GM19372 (cell line): ENCODE data around the gene CEACAM5.

Source experiments
- ATAC-seq: cut with Tn5 transposase; IDR thresholded peaks from one replicate; pipeline ENCODE4 v1.9.1; 2021; ENCODE audit warnings: mild to moderate bottlenecking, low read depth, moderate library complexity; ENCODE audit not compliant: unreplicated experiment

The CEACAM5 gene

DNA sequence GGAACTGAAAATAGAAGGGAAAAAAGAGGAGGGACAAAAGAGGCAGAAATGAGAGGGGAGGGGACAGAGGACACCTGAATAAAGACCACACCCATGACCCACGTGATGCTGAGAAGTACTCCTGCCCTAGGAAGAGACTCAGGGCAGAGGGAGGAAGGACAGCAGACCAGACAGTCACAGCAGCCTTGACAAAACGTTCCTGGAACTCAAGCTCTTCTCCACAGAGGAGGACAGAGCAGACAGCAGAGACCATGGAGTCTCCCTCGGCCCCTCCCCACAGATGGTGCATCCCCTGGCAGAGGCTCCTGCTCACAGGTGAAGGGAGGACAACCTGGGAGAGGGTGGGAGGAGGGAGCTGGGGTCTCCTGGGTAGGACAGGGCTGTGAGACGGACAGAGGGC, at the start of gene CEACAM5:
Gene CEACAM5 (plus strand): TSS at position 146 of the 400 bp plus-strand sequence. CDS start 106 bp downstream, at position 252.
- no peak for ATAC-seq

DNA sequence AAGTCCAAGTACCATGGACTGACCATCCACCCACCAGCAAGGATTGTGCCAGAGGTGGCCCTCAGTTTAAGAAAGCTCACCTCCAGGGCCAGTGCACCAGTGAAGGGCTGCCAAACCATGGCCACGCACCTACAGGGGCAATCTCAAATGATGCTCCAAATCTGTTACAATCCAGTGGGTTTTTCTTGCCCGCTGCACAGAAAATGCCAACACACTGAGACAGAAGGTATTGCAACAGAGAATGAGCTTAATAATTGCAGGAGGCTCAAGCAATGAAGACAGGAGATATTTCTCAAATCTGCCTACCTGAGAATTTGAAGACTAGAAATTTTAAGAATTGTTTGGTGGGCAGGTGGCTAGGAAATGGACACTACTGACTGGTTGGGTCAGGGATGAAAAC, 42.4 kb upstream of the CEACAM5 start:
- no peak for ATAC-seq

DNA sequence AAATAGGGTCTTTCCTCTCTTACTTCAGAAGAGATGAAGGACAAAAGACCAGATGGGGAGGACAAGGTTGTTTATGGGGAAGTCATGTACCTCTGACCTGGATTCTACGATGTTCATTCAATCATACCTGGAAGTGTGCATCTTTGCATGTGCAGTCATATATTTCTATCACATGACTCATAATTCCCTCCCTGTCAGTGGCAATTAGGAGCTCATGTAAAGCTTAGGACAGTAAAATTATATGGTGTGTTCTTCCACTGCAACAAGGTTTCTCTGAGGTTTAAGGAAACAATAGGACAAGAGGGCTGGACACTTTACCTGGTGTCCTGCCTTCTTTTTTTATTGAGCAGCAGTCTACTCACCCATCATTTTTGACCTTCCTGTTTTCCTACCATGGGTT, 40.1 kb upstream of the CEACAM5 start:
- ATAC-seq: no peak

DNA sequence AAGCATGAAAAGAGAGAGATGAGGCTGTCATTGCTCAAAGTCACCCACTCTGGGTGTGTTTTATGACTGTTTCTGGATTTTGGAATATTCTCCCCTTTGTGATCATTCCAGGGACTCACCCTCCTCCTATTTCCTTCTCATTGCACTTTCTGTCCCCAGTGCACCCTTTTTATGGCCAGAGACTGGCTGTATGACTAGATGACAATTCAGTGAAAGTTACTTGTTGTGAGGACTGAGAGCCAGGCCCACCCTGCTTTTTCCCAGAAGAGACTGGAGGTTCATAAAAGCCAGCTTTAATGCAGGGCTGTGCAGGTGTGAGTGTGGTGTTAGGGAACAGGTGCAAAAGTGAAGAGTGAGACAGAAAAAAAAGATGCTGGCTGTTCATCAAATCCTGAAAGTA, 37.7 kb upstream of the CEACAM5 start:
- no peak for ATAC-seq

DNA sequence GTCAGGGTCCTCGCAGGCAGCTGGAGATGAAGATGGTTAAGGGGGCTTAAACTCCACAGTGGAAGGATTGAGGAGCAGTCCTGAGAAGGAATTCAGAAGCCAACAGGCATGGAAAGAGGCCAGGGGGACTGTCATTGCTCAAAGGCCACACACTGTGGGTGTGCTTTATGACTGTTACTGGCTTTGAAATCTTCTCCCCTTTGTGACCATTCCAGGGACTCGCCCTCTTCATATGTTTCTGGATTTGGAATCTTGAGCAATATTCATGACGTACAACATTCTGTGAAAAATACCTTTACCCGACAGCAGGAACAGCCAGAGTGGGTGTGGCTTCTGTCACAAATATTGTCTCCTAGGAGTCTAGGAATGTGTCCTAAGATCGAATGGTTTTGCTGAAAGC, 36.9 kb upstream of the CEACAM5 start:
- no peak for ATAC-seq

DNA sequence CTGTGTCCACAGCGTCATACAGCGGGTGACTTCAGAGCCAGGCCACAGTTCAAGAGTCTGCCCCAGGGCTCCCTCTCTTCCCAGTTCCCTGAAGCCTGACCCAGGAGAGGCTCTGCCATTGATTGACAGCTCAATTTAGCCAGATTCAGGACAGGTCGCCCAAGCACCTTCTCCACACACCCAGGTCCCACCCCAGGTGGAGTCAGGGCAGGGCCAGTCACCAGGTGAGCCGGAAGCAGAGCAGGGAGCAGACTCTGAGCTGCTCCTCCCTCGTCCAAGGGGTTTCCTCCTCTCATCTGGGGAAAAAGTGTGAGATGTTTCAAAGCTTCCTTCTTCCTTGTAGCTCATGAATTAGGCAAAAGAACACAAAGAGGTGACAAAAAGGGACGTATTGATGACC, 26.0 kb upstream of the CEACAM5 start:
- no peak for ATAC-seq

DNA sequence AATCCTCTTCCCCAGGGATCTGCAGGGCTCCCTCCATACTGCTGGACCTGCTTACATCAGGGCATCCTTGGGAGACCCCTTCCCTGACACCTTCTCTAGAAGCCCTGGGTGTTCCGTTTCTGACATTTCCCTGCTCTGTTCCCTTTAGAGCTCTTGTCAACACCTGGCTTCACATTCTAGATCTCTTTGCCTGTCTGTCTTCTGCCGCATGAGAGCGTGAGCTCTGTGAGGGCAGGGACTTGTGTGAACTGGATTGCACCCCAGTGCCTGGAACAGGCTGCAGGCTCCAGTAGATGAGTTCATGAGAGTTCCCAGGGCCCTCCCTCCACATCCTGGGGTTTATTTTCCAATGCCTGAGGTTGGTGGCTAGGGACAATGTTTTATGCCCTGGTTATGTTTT, 21.0 kb upstream of the CEACAM5 start:
- no peak for ATAC-seq

DNA sequence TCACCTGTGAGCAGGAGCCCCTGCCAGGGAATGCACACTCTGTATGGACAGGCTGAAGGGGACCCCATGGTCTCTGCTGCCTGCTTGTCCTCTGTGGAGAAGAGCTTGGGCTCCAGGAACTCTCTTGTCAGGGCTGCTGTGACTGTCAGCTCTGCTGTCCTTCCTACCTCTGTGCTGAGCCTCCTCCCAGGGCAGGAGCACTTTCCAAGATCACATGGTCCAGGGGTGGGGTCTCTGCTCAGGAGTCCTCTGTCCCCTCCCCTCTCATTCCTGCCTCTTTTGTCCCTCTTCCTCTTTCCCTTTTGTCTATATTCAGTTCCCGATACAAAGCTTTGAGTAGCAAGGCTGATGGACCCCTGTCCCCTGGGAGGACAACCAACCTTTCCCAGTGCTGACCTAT, 20.3 kb upstream of the CEACAM5 start, which contains the start of gene CEACAM7:
Gene CEACAM7 (minus strand): TSS at position 173 of the 400 bp plus-strand sequence. CDS start 105 bp downstream, at position 68.
- ATAC-seq: no peak

DNA sequence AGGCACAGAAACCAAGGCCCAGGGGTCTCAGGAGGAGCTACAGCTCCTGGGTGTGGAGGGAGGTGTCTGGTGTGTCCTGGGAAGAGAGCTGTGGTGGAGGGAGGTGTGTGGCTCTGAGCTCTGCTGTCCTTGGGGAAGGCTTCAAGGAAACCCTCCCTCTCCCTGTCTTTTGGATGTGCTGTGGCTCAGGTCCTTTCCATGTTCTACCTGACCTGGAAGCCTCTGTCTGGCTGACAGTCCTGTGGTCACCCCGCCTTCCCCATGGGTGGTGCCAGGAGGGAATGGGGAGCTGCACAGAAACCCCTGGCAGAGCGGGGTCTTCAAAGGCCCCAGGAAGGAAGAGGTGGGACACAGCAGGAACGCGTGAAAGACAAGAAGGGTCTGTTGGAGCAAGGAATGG, 19.7 kb upstream of the CEACAM5 start:
- ATAC-seq: no peak

DNA sequence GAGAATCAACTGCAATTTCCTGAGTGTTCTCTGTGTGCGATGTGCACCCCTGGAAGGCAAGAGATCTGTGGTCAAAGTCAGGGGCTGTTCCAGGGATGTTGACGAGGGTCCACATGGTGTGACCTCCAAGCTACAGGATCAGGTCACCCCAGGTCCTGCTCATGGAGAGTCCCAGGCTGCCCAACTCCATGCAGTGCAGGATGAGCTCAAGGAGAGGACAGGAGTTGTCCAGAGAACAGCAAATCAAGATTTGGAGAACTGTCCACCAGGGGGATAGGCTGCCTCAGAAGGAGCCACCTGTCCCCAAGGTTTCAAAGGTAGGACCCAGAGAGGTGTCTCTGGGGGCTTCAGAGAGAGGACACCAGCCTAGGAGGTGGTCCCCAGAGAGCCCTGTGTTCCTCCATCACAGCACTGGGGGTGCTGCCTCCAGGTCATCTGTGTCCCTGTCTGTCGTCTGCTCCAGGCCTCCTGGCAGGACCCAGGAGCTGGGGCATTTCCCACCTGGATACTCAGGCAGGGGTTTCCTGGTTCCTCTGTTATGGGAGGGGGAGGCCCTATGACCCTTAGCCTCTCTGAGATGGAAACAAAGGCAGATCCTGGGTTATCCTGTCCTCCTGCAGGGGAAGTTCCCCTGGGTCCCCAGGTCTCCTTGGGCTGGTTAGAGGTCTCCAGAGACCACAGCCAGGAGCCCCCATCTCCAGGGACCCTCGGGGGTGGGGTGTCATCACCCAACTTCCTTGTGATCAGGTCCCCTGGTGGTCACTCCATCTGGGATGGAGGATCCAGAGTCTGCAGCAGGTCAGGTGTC, 18.2 kb upstream of the CEACAM5 start:
- ATAC-seq: no peak

DNA sequence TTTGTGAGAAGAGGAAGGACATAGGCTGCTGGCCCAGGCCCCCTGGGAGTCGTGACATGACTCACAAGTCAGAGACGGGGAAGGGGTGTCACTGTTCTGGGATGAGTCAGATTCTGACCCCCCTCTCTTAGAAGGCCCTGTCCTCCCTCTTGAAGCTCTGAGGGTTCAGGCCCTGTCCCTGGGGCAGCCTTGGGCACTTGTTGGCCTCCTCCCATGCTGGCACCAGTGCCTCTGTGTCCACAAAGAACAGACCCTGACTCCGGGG, 17.7 kb upstream of the CEACAM5 start:
- no peak for ATAC-seq

DNA sequence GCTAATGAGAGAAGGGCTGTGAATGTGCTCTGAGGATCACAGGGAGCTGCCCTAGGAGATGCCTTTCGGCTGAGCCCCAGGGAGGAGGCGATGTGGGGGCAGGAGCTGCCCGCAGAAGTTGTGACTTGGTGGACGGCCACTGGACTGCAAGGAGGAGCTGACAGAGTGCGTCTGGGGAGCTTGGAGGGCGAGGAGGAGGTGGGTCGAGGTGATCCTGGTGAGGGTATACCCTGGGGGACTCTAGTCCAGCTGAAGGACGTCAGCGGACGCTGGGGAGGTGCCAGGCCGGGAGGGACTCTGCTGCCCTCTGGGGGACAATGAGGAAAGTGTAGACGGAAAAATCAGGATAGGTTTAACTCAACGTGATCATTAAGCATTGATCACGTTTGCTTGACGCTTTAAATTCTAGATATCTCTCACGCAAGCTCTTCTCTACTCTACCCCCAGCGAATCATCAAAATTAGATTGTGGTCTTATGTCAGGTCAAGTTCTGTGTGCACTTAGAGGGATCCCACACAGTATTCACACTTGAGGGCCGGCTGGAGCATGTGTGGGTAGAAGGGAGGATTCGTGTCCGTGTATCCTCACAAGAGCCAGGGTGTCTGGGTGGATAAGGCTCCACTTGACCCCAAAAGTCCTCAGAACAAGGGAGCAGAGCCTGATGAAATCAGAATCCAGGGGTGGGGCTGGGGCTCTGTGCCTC, 17.0 kb upstream of the CEACAM5 start:
- no peak for ATAC-seq

DNA sequence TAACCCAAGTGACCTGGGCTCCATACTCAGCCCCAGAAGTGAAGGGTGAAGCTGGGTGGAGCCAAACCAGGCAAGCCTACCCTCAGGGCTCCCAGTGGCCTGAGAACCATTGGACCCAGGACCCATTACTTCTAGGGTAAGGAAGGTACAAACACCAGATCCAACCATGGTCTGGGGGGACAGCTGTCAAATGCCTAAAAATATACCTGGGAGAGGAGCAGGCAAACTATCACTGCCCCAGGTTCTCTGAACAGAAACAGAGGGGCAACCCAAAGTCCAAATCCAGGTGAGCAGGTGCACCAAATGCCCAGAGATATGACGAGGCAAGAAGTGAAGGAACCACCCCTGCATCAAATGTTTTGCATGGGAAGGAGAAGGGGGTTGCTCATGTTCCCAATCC, 14.2 kb upstream of the CEACAM5 start:
- no peak for ATAC-seq

DNA sequence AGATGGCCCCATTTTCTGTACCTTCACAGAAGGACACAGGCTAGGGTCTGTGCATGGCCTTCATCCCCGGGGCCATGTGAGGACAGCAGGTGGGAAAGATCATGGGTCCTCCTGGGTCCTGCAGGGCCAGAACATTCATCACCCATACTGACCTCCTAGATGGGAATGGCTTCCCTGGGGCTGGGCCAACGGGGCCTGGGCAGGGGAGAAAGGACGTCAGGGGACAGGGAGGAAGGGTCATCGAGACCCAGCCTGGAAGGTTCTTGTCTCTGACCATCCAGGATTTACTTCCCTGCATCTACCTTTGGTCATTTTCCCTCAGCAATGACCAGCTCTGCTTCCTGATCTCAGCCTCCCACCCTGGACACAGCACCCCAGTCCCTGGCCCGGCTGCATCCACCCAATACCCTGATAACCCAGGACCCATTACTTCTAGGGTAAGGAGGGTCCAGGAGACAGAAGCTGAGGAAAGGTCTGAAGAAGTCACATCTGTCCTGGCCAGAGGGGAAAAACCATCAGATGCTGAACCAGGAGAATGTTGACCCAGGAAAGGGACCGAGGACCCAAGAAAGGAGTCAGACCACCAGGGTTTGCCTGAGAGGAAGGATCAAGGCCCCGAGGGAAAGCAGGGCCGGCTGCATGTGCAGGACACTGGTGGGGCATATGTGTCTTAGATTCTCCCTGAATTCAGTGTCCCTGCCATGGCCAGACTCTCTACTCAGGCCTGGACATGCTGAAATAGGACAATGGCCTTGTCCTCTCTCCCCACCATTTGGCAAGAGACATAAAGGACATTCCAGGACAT, 13.4 kb upstream of the CEACAM5 start:
- no peak for ATAC-seq

DNA sequence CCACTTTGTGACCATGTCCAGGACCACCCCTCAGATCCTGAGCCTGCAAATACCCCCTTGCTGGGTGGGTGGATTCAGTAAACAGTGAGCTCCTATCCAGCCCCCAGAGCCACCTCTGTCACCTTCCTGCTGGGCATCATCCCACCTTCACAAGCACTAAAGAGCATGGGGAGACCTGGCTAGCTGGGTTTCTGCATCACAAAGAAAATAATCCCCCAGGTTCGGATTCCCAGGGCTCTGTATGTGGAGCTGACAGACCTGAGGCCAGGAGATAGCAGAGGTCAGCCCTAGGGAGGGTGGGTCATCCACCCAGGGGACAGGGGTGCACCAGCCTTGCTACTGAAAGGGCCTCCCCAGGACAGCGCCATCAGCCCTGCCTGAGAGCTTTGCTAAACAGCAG, 12.7 kb upstream of the CEACAM5 start:
- no peak for ATAC-seq

DNA sequence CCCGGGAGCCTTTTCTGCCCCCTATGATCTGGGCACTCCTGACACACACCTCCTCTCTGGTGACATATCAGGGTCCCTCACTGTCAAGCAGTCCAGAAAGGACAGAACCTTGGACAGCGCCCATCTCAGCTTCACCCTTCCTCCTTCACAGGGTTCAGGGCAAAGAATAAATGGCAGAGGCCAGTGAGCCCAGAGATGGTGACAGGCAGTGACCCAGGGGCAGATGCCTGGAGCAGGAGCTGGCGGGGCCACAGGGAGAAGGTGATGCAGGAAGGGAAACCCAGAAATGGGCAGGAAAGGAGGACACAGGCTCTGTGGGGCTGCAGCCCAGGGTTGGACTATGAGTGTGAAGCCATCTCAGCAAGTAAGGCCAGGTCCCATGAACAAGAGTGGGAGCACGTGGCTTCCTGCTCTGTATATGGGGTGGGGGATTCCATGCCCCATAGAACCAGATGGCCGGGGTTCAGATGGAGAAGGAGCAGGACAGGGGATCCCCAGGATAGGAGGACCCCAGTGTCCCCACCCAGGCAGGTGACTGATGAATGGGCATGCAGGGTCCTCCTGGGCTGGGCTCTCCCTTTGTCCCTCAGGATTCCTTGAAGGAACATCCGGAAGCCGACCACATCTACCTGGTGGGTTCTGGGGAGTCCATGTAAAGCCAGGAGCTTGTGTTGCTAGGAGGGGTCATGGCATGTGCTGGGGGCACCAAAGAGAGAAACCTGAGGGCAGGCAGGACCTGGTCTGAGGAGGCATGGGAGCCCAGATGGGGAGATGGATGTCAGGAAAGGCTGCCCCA, 11.8 kb upstream of the CEACAM5 start:
- no peak for ATAC-seq

DNA sequence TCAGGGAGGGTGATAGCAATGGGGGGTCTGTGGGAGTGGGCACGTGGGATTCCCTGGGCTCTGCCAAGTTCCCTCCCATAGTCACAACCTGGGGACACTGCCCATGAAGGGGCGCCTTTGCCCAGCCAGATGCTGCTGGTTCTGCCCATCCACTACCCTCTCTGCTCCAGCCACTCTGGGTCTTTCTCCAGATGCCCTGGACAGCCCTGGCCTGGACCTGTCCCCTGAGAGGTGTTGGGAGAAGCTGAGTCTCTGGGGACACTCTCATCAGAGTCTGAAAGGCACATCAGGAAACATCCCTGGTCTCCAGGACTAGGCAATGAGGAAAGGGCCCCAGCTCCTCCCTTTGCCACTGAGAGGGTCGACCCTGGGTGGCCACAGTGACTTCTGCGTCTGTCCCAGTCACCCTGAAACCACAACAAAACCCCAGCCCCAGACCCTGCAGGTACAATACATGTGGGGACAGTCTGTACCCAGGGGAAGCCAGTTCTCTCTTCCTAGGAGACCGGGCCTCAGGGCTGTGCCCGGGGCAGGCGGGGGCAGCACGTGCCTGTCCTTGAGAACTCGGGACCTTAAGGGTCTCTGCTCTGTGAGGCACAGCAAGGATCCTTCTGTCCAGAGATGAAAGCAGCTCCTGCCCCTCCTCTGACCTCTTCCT, 11.1 kb upstream of the CEACAM5 start:
- ATAC-seq: no peak

DNA sequence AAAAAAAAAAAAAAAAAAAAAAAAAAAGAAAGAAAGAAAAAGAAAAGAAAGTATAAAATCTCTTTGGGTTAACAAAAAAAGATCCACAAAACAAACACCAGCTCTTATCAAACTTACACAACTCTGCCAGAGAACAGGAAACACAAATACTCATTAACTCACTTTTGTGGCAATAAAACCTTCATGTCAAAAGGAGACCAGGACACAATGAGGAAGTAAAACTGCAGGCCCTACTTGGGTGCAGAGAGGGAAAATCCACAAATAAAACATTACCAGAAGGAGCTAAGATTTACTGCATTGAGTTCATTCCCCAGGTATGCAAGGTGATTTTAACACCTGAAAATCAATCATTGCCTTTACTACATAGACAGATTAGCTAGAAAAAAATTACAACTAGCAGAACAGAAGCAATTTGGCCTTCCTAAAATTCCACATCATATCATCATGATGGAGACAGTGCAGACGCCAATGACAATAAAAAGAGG, 9.6 kb upstream of the CEACAM5 start:
- ATAC-seq: no peak

DNA sequence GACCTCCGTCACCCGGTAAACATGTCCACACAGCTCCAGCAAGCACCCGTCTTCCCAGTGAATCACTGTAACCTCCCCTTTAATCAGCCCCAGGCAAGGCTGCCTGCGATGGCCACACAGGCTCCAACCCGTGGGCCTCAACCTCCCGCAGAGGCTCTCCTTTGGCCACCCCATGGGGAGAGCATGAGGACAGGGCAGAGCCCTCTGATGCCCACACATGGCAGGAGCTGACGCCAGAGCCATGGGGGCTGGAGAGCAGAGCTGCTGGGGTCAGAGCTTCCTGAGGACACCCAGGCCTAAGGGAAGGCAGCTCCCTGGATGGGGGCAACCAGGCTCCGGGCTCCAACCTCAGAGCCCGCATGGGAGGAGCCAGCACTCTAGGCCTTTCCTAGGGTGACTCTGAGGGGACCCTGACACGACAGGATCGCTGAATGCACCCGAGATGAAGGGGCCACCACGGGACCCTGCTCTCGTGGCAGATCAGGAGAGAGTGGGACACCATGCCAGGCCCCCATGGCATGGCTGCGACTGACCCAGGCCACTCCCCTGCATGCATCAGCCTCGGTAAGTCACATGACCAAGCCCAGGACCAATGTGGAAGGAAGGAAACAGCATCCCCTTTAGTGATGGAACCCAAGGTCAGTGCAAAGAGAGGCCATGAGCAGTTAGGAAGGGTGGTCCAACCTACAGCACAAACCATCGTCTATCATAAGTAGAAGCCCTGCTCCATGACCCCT, 9.0 kb upstream of the CEACAM5 start:
- ATAC-seq: no peak
